Activated T-cell treated with anti-CD3 and anti-CD28 coated beads, Interleukin-2, amount 50 U/mL, for 72 hours (primary cell): Measurements from ENCODE around the gene ARL15. TPM values are rescaled to one million over a fixed set of nuclear protein-coding genes. Genes with fewer than 3 reads are reported as not detected.
A peak's percentile ranks its signal among the peaks of the same experiment; 100 is the strongest.

Experiments used
- ATAC-seq, 2 donors: fragments of 150-1000 bp; cut with Tn5 transposase; replicated peaks in 1 of 2; 2 replicates each; pipeline ENCODE4 v1.10.0; 2021; ENCODE audit warnings: moderate library complexity in 2 of 2, mild to moderate bottlenecking in 1 of 2
- DNase-seq, 2 donors: peaks; one replicate each; pipeline ENCODE4 v3.0.0; 2021 to 2022; ENCODE audit warnings: mixed read lengths in 1 of 2
- H3K27ac Mint-ChIP-seq: one replicate; pipeline ENCODE4 v1.8.0; 2022; ENCODE audit warnings: mild to moderate bottlenecking, moderate library complexity, mixed read lengths
- H3K27me3 Mint-ChIP-seq: one replicate; pipeline ENCODE4 v1.8.0; 2022; ENCODE audit warnings: low read depth, mixed read lengths
- H3K36me3 Mint-ChIP-seq, 2 donors: one replicate each; pipeline ENCODE4 v1.8.0; 2022; ENCODE audit warnings: mixed read lengths in 2 of 2, mild to moderate bottlenecking in 1 of 2; ENCODE audit not compliant: insufficient read depth in 2 of 2
- H3K4me1 Mint-ChIP-seq: one replicate; pipeline ENCODE4 v1.8.0; 2022; ENCODE audit warnings: low read depth, mixed read lengths
- H3K4me3 Mint-ChIP-seq, 2 donors: one replicate each; pipeline ENCODE4 v1.8.0; 2022; ENCODE audit warnings: mild to moderate bottlenecking in 2 of 2, mixed read lengths in 2 of 2, moderate library complexity in 2 of 2
- H3K9me3 Mint-ChIP-seq, 2 donors: one replicate each; pipeline ENCODE4 v1.8.0; 2022; ENCODE audit warnings: mixed read lengths in 2 of 2
- total RNA-seq, 2 donors: library from RNA; stranded (reverse); gene quantifications; one replicate each; pipeline ENCODE4 v1.2.3, GENCODE V29; 2022

The ARL15 gene
- total RNA-seq, 2 donors from 2014 or later, result 7.8 to 8.3 TPM

- Mint-ChIP-seq H3K9me3 (no peaks in the 10 kb centered on the region), H3K27me3 (no peaks in the 10 kb centered on the region), H3K4me3 (no peak overlapping the region), H3K27ac (no peak overlapping the region), H3K36me3 (no peaks in the 10 kb centered on the region), H3K4me1 (no peaks in the 10 kb centered on the region)
- no peak for ATAC-seq
- no peak for DNase-seq
Observed at GRCh38 chr5:54325610-54326311, 15.4 kb upstream of the ARL15 start.

- Mint-ChIP-seq H3K27me3 (peaks cover 3% of the 10 kb centered on the region), H3K27ac (no peak overlapping the region), H3K9me3 (no peaks in the 10 kb centered on the region), H3K36me3 (no peaks in the 10 kb centered on the region), H3K4me3 (no peak overlapping the region), H3K4me1 (no peaks in the 10 kb centered on the region)
- ATAC-seq (no peak), DNase-seq (no peak)
Observed at GRCh38 chr5:54325272-54325609, 14.9 kb upstream of the ARL15 start.

GRCh38 chr5:54324651-54325271 lies 14.4 kb upstream of the ARL15 start:
- DNase-seq (no peak), ATAC-seq (no peak)
- H3K4me3 Mint-ChIP-seq, result no peak overlapping the region
- H3K9me3 Mint-ChIP-seq, result no peaks in the 10 kb centered on the region
- H3K4me1 Mint-ChIP-seq, result no peaks in the 10 kb centered on the region
- peaks cover 8% of the 10 kb centered on the region for H3K27me3 Mint-ChIP-seq
- H3K36me3 Mint-ChIP-seq, result no peaks in the 10 kb centered on the region
- H3K27ac Mint-ChIP-seq, result no peak overlapping the region

DNA sequence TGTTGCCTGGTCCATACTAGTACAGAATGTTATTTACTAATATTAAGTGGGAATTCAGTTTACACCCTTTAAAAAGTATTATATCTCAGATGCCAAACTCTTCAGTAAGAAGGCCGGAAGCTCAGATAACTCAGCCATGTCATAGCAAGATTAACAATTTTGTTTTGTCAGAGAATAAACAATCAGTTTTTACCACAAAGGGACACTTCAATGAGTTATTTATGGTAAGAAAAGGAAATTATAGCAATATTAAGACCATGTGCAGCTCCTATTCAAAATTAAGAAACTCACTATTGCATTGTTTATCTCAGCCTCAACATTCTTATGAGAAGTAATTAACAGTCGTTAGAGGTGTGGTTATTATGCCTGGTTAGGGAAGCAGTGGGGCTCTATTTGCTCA lies 13.1 kb upstream of the ARL15 start:
- no peak overlapping the region for H3K27ac Mint-ChIP-seq
- no peaks in the 10 kb centered on the region for H3K36me3 Mint-ChIP-seq
- DNase-seq (no peak), ATAC-seq (no peak)
- H3K27me3 Mint-ChIP-seq, result peaks cover 9% of the 10 kb centered on the region
- H3K4me1 Mint-ChIP-seq, result no peaks in the 10 kb centered on the region
- no peaks in the 10 kb centered on the region for H3K9me3 Mint-ChIP-seq
- H3K4me3 Mint-ChIP-seq, result no peak overlapping the region

GRCh38 chr5:54320256-54320655 lies 9.9 kb upstream of the ARL15 start:
- H3K27ac Mint-ChIP-seq, result no peak overlapping the region
- ATAC-seq, result no peak

GRCh38 chr5:54317511-54318260 lies 7.3 kb upstream of the ARL15 start:
- no peaks in the 10 kb centered on the region for H3K4me1 Mint-ChIP-seq
- H3K36me3 Mint-ChIP-seq, result no peaks in the 10 kb centered on the region
- H3K27me3 Mint-ChIP-seq, result peaks cover 29% of the 10 kb centered on the region
- H3K4me3 Mint-ChIP-seq, result no peak overlapping the region
- ATAC-seq, result no peak
- H3K27ac Mint-ChIP-seq, result no peak overlapping the region
- no peaks in the 10 kb centered on the region for H3K9me3 Mint-ChIP-seq
- no peak for DNase-seq

More at GRCh38 chr5:54320256-54320655, 9.9 kb upstream of the ARL15 start:
- DNase-seq, result no peak
- Mint-ChIP-seq H3K36me3 (no peaks in the 10 kb centered on the region), H3K4me3 (no peak overlapping the region), H3K4me1 (no peaks in the 10 kb centered on the region), H3K9me3 (no peaks in the 10 kb centered on the region), H3K27me3 (peaks cover 19% of the 10 kb centered on the region)

- Mint-ChIP-seq H3K9me3 (no peaks in the 10 kb centered on the region), H3K27me3 (peaks cover 29% of the 10 kb centered on the region), H3K36me3 (no peaks in the 10 kb centered on the region), H3K4me3 (no peak overlapping the region), H3K4me1 (peaks cover 9% of the 10 kb centered on the region), H3K27ac (no peak overlapping the region)
- no peak for ATAC-seq
- no peak for DNase-seq
Observed at GRCh38 chr5:54315736-54316528, 5.6 kb upstream of the ARL15 start.

GRCh38 chr5:54313311-54314270 lies 3.2 kb upstream of the ARL15 start:
- Mint-ChIP-seq H3K4me1 (peaks cover 25% of the 10 kb centered on the region), H3K27me3 (peaks cover 21% of the 10 kb centered on the region), H3K36me3 (no peaks in the 10 kb centered on the region), H3K27ac (no peak overlapping the region), H3K9me3 (no peaks in the 10 kb centered on the region), H3K4me3 (no peak overlapping the region)
- ATAC-seq (no peak), DNase-seq (no peak)

- Mint-ChIP-seq H3K9me3 (no peaks in the 10 kb centered on the region), H3K27me3 (peaks cover 16% of the 10 kb centered on the region), H3K4me1 (peaks cover 29% of the 10 kb centered on the region), H3K36me3 (no peaks in the 10 kb centered on the region), H3K4me3 (peak overlapping the region; percentile 37 to 98), H3K27ac (no peak overlapping the region)
- ATAC-seq (no peak), DNase-seq (no peak)
Observed at GRCh38 chr5:54312499-54312898, 2.1 kb upstream of the ARL15 start.

DNA sequence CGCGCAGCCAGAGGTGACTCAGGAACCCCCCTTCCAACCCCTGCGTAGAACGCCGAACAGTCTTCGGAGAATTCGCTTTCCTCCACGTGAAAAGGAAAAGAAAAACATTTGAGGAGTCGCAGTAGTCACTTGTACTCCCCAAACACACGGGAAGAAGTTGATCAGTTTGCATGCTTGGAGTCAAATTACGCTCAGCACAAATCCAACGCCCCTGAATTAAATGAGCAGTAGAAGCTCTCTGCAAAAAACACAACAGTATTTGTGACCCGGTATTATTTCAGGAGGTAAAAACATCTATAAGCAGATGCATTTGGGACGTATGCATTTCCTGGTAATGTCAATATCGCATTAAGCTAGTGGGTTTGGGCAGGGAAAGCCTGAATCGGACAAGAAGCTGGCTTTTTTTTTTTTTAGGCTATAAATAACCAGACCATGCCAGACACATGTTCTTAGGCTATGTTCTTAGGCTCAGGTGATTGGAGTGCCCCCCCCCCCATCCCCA lies 854 bp upstream of the ARL15 start:
- peak overlapping the region; percentile 92 for H3K27ac Mint-ChIP-seq
- no peaks in the 10 kb centered on the region for H3K36me3 Mint-ChIP-seq
- peaks cover 11% of the 10 kb centered on the region for H3K27me3 Mint-ChIP-seq
- H3K4me3 Mint-ChIP-seq, result peak overlapping the region; percentile 92 to 98
- peaks cover 38% of the 10 kb centered on the region for H3K4me1 Mint-ChIP-seq
- H3K9me3 Mint-ChIP-seq, result no peaks in the 10 kb centered on the region
- no peak for ATAC-seq
- no peak for DNase-seq

DNA sequence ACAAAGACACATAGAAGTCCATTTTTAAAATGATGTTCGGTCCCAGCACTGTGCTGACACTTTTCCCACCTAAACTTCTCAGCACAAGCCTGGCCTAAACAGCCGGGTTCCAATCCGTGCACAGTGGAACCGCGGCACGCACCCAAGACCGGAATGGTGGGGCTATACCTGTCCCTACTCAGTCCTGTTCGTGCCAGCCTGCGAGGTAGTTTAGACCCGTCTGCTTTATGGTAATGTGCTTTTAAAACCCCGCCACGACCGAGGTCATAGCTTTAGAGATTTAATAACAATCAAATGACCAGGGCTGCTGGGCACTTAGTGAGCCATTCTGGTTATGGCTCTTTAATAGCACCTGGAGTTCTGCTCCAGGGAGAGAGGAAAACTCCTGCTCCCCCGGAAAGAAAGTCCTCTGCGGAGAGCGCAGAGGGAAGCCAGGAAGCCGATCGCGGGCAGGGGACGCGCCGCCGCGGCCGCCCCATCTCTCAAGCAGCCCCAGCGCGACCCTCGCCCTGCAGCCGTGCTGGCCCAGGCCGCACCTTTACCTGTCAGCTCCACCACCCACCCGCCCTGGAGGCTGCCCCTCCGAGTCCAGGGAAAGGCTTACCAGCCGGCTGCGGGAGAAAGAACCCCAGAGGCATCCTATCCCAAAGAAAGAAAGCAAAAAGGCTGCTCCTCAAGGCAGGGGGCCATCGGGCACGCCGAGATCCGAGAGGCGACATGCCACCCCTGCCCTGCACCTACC lies 511 bp downstream of the ARL15 start:
- ATAC-seq, result peak; percentile 28 to 50
- no peaks in the 10 kb centered on the region for H3K9me3 Mint-ChIP-seq
- H3K4me1 Mint-ChIP-seq, result peaks cover 38% of the 10 kb centered on the region
- peak overlapping the region; percentile 92 for H3K27ac Mint-ChIP-seq
- H3K4me3 Mint-ChIP-seq, result peak overlapping the region; percentile 92 to 98
- no peaks in the 10 kb centered on the region for H3K36me3 Mint-ChIP-seq
- peaks cover 7% of the 10 kb centered on the region for H3K27me3 Mint-ChIP-seq
- DNase-seq, result peak; percentile 40 to 45
